Activated T-cell treated with anti-CD3 and anti-CD28 coated beads for 24 hours (primary cell): ENCODE data around the gene ITPK1.

ENCODE experiments used
- DNase-seq: peaks from one replicate; pipeline ENCODE4 v3.0.0-alpha.2; 2020; ENCODE audit warnings: low read depth

The ITPK1 gene

GRCh38 chr14:92920001-92920400 is 195.7 kb downstream of the ITPK1 start:
- no peak for DNase-seq

GRCh38 chr14:92917956-92918355 is 197.8 kb downstream of the ITPK1 start:
- no peak for DNase-seq

GRCh38 chr14:92917041-92917940 is 198.4 kb downstream of the ITPK1 start:
- no peak for DNase-seq

GRCh38 chr14:92916201-92916600 is 199.5 kb downstream of the ITPK1 start:
- no peak for DNase-seq

- no peak for DNase-seq
These were observed 201.6 kb downstream of the ITPK1 start for GRCh38 chr14:92914087-92914656.

GRCh38 chr14:92907316-92907911 is 208.3 kb downstream of the ITPK1 start:
- no peak for DNase-seq

- DNase-seq = no peak
These were observed 208.9 kb downstream of the ITPK1 start for GRCh38 chr14:92906823-92907222.

GRCh38 chr14:92906420-92906819 is 209.3 kb downstream of the ITPK1 start:
- no peak for DNase-seq

- DNase-seq = no peak
These were observed 210.1 kb downstream of the ITPK1 start for GRCh38 chr14:92905667-92906066.

GRCh38 chr14:92903359-92903758 is 212.4 kb downstream of the ITPK1 start:
- DNase-seq = no peak

- DNase-seq = no peak
These were observed 213.0 kb downstream of the ITPK1 start for GRCh38 chr14:92902726-92903125.

- no peak for DNase-seq
These were observed 213.5 kb downstream of the ITPK1 start for GRCh38 chr14:92902191-92902590.

- DNase-seq = no peak
These were observed 215.1 kb downstream of the ITPK1 start for GRCh38 chr14:92900660-92901059.

- no peak for DNase-seq
These were observed 217.1 kb downstream of the ITPK1 start for GRCh38 chr14:92898566-92899131.

- DNase-seq = peak; percentile 28
These were observed 217.7 kb downstream of the ITPK1 start for GRCh38 chr14:92897922-92898565.

- DNase-seq = no peak
These were observed 220.3 kb downstream of the ITPK1 start for GRCh38 chr14:92895352-92895878.

- no peak for DNase-seq
These were observed 223.1 kb downstream of the ITPK1 start for GRCh38 chr14:92892589-92892988.

GRCh38 chr14:92890830-92891588 is 224.7 kb downstream of the ITPK1 start:
- no peak for DNase-seq

GRCh38 chr14:92888896-92889295 is 226.8 kb downstream of the ITPK1 start:
- no peak for DNase-seq

GRCh38 chr14:92887157-92887556 is 228.6 kb downstream of the ITPK1 start:
- no peak for DNase-seq
